ENCODE data around the gene DNAH9.

DNA sequence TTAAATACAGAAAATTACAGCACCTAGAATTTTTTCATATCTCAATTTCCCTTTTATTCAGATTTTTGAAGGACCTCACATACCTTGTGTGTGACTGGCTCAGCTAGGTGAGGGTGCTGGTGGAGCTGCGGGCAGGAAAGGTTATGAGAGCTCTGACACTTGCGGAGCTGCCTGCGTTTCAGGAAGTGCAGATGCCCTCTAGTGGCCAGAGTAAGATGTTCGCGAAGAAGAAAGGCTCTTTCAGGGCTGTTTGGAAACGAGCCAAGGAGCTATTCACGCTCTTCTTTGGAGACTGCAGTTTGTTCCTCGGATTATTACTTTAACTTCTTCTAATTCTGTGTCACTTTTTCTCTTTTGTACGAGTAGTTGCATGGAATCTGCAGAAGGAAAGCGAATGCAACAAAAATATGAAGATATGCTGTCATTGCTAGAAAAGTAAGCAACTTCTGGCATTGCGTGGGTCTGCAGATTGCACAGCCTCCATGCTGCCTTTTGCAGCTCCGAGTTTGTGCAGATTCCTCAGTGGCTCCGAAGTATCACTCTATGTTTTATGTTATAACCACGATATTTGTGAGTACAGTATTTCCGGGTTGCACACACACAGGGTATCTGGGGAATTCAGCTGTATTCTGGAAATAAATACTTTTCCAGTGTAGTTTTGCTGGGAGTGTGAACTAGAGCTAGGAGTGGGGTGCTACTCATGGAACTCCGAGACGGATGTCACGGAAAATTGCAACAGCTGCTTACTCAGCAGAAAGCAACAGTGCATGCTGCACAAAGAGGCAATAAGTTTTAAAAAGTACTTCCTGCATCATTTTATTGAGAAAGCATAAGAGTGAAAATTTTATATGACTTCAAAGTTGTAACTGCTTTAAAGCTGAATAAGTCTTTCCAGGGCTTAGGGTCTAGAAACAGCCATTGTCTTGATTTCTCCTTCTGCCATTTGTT is 46.3 kb downstream of the DNAH9 start:
- TF ChIP-seq CTCF (IDR thresholded peaks at IDR 0.05), result peak; percentile 69 to 82 (median 80)
- no peak for TF ChIP-seq POLR2A (IDR thresholded peaks at IDR 0.05)
